HG02938 (cell line): Measurements from ENCODE around the gene IFT25.

ENCODE experiments used
- ATAC-seq: cut with Tn5 transposase; IDR thresholded peaks from one replicate; pipeline ENCODE4 v1.9.1; 2021; ENCODE audit warnings: mild to moderate bottlenecking, moderate library complexity; ENCODE audit not compliant: unreplicated experiment

IFT25 gene

GRCh38 chr1:53930932-53931331 lies 14.6 kb downstream of the IFT25 start:
- no peak for ATAC-seq

GRCh38 chr1:53929246-53929960 lies 16.1 kb downstream of the IFT25 start:
- no peak for ATAC-seq

- ATAC-seq = no peak
These were observed 18.1 kb downstream of the IFT25 start for GRCh38 chr1:53927376-53927881.

GRCh38 chr1:53919675-53920066 lies 25.8 kb downstream of the IFT25 start:
- no peak for ATAC-seq

- ATAC-seq = no peak
These were observed 27.2 kb downstream of the IFT25 start for GRCh38 chr1:53918343-53918742.

- no peak for ATAC-seq
These were observed 32.0 kb downstream of the IFT25 start for GRCh38 chr1:53913352-53914033.

- ATAC-seq = no peak
These were observed 34.1 kb downstream of the IFT25 start for GRCh38 chr1:53911442-53911841.

- ATAC-seq = no peak
These were observed 35.6 kb downstream of the IFT25 start for GRCh38 chr1:53909946-53910345.

GRCh38 chr1:53906121-53906520 lies 39.4 kb downstream of the IFT25 start:
- no peak for ATAC-seq

- no peak for ATAC-seq
These were observed 40.0 kb downstream of the IFT25 start for GRCh38 chr1:53905509-53905908.

- no peak for ATAC-seq
These were observed 43.0 kb downstream of the IFT25 start for GRCh38 chr1:53902235-53903138.

- no peak for ATAC-seq
These were observed 45.8 kb downstream of the IFT25 start for GRCh38 chr1:53899708-53900107.

GRCh38 chr1:53899206-53899628 lies 46.3 kb downstream of the IFT25 start:
- no peak for ATAC-seq

GRCh38 chr1:53896635-53897229 lies 48.8 kb downstream of the IFT25 start:
- no peak for ATAC-seq

- no peak for ATAC-seq
These were observed 50.1 kb downstream of the IFT25 start for GRCh38 chr1:53895421-53895820.

- no peak for ATAC-seq
These were observed 50.9 kb downstream of the IFT25 start for GRCh38 chr1:53894644-53895043.

- ATAC-seq = no peak
These were observed 51.4 kb downstream of the IFT25 start, which contains the start of gene DIO1 for GRCh38 chr1:53893999-53894636. Gene DIO1 (plus strand): TSS chr1:53894187. CDS start chr1:53894211, 24 bp downstream.

- ATAC-seq = no peak
These were observed 52.6 kb downstream of the IFT25 start for GRCh38 chr1:53892911-53893310.

GRCh38 chr1:53891678-53892077 lies 53.8 kb downstream of the IFT25 start:
- no peak for ATAC-seq

- ATAC-seq = no peak
These were observed 54.5 kb downstream of the IFT25 start for GRCh38 chr1:53891018-53891417.
